BLaER1 (cell line): ENCODE data around the gene OR7D2.
"Not testable (repeated sequence)": the region's sequence is repeated elsewhere in the genome, so short reads cannot be mapped to it uniquely, and the experiment has no call there.

ENCODE experiments used
- H3K27ac ChIP-seq: shearing (Covaris generic); formaldehyde crosslinking; 2 replicates; pipeline ENCODE4 v1.8.1; 2022
- H3K27me3 ChIP-seq: shearing (Covaris generic); formaldehyde crosslinking; 2 replicates; pipeline ENCODE4 v1.8.1; 2022
- H3K36me3 ChIP-seq: shearing (Covaris generic); formaldehyde crosslinking; 2 replicates; pipeline ENCODE4 v1.8.1; 2022
- H3K4me1 ChIP-seq: shearing (Covaris generic); formaldehyde crosslinking; 2 replicates; pipeline ENCODE4 v1.8.1; 2022
- H3K4me2 ChIP-seq: shearing (Covaris generic); formaldehyde crosslinking; 2 replicates; pipeline ENCODE4 v1.8.1; 2022
- H3K4me3 ChIP-seq: shearing (Covaris generic); formaldehyde crosslinking; 2 replicates; pipeline ENCODE4 v1.8.1; 2022
- H3K9ac ChIP-seq: shearing (Covaris generic); formaldehyde crosslinking; 2 replicates; pipeline ENCODE4 v1.8.1; 2022
- H3K9me3 ChIP-seq: shearing (Covaris generic); formaldehyde crosslinking; 2 replicates; pipeline ENCODE4 v1.8.1; 2022
- H4K20me1 ChIP-seq: shearing (Covaris generic); formaldehyde crosslinking; 2 replicates; pipeline ENCODE4 v1.8.1; 2022
- Cebpa-rat ChIP-seq: shearing (Covaris generic); IDR thresholded peaks from 2 replicates; pipeline ENCODE4 v1.8.1; 2022

The OR7D2 gene

GRCh38 chr19:9189535-9189934 is 10.8 kb downstream of the OR7D2 start:
- no peak overlapping the region for H3K27ac ChIP-seq
- peaks cover 9% of the 10 kb centered on the region; the same call in 1 of the 2 replicates for H3K9me3 ChIP-seq
- no peaks in the 10 kb centered on the region for H4K20me1 ChIP-seq
- TF ChIP-seq Cebpa-rat, result no peak
- H3K9ac ChIP-seq, result no peak overlapping the region
- H3K27me3 ChIP-seq, result no peaks in the 10 kb centered on the region
- H3K36me3 ChIP-seq, result no peaks in the 10 kb centered on the region
- H3K4me3 ChIP-seq, result no peak overlapping the region
- H3K4me1 ChIP-seq, result no peaks in the 10 kb centered on the region
- no peak overlapping the region for H3K4me2 ChIP-seq

GRCh38 chr19:9198044-9198443 is 19.3 kb downstream of the OR7D2 start:
- not testable (repeated sequence) for H3K9me3 ChIP-seq

GRCh38 chr19:9205501-9206113 is 26.8 kb downstream of the OR7D2 start:
- no peaks in the 10 kb centered on the region for H4K20me1 ChIP-seq
- H3K9ac ChIP-seq, result no peak overlapping the region
- H3K36me3 ChIP-seq, result no peaks in the 10 kb centered on the region
- no peak overlapping the region for H3K27ac ChIP-seq
- TF ChIP-seq Cebpa-rat, result no peak
- no peaks in the 10 kb centered on the region for H3K9me3 ChIP-seq
- peak overlapping the region; percentile 50 for H3K4me3 ChIP-seq
- peak overlapping the region; percentile 74 for H3K4me2 ChIP-seq
- H3K27me3 ChIP-seq, result no peaks in the 10 kb centered on the region
- no peaks in the 10 kb centered on the region for H3K4me1 ChIP-seq

More at GRCh38 chr19:9198044-9198443, 19.3 kb downstream of the OR7D2 start:
- H3K4me2 ChIP-seq, H3K9ac ChIP-seq, H3K36me3 ChIP-seq, H3K4me3 ChIP-seq, H4K20me1 ChIP-seq, H3K27ac ChIP-seq, H3K27me3 ChIP-seq, H3K4me1 ChIP-seq: not testable (repeated sequence)

- Histone ChIP-seq H3K27ac (no peak within 1 kb of the TSS), H3K9ac (no peak within 1 kb of the TSS), H4K20me1 (no peaks in the 10 kb centered on the region), H3K36me3 (no peaks in the 10 kb centered on the region), H3K4me1 (no peaks in the 10 kb centered on the region), H3K4me2 (no peak within 1 kb of the TSS), H3K9me3 (peaks cover 8% of the 10 kb centered on the region; the same call in 1 of the 2 replicates), H3K27me3 (no peaks in the 10 kb centered on the region), H3K4me3 (no peak within 1 kb of the TSS)
- TF ChIP-seq Cebpa-rat, result no peak
Measured at GRCh38 chr19:9219489-9219888, 40.7 kb downstream of the OR7D2 start, which contains the start of gene OR7D4. Gene OR7D4, minus strand, starts transcription at chr19:9219589. Its CDS starts 4,752 bp downstream, at chr19:9214837.
